HepG2 (cell line): ENCODE measurements around the gene ARAP3. TPM values are rescaled to one million over a fixed set of nuclear protein-coding genes. Genes with fewer than 3 reads are reported as not detected.

Source experiments
- CENPX ChIP-seq: sonication (generic); formaldehyde crosslinking; IDR thresholded peaks from 2 replicates; pipeline ENCODE4 v1.9.0; 2021; ENCODE audit warnings: mild to moderate bottlenecking, missing genetic modification reagents, moderate library complexity
- ETV5 ChIP-seq: IDR thresholded peaks from 2 replicates; pipeline ENCODE4 v1.6.1; 2018; ENCODE audit warnings: missing biosample characterization, missing genetic modification reagents, inconsistent platforms, borderline replicate concordance
- ETV6 ChIP-seq: sonication (generic); formaldehyde crosslinking; conservative IDR thresholded peaks from 2 replicates; pipeline ENCODE4 v1.4.0; 2020; ENCODE audit warnings: missing genetic modification reagents
- GABPA ChIP-seq, 2 experiments: IDR thresholded peaks; 2 replicates each; pipeline ENCODE4 v1.6.1; 2011 to 2016; ENCODE audit warnings: low read depth in 2 of 2, low read length in 1 of 2, missing biosample characterization in 1 of 2, missing genetic modification characterization in 1 of 2
- GPN1 ChIP-seq: sonication (generic); formaldehyde crosslinking; IDR thresholded peaks from 2 replicates; pipeline ENCODE4 v1.5.1; 2020; ENCODE audit warnings: missing genetic modification reagents, borderline replicate concordance
- KMT2B ChIP-seq: IDR thresholded peaks from 2 replicates; pipeline ENCODE4 v1.6.1; 2016; ENCODE audit warnings: missing genetic modification reagents, missing compliant biosample characterization
- MAFF ChIP-seq: IDR thresholded peaks from 2 replicates; pipeline ENCODE4 v1.6.1; 2011; ENCODE audit warnings: low read depth, low read length, improper control_type of control experiment
- PHF8 ChIP-seq: sonication (generic); formaldehyde crosslinking; IDR thresholded peaks from 2 replicates; pipeline ENCODE4 v1.5.0; 2020; ENCODE audit warnings: missing genetic modification reagents
- SMAD3 ChIP-seq: sonication (generic); formaldehyde crosslinking; IDR thresholded peaks from 2 replicates; pipeline ENCODE4 v1.4.0; 2020; ENCODE audit warnings: missing genetic modification reagents
- SMARCC2 ChIP-seq: fragments of 450-650 bp; IDR thresholded peaks from 2 replicates; pipeline ENCODE4 v1.6.1; 2017; ENCODE audit warnings: antibody characterized with exemption, mild to moderate bottlenecking
- TOPORS ChIP-seq: sonication (generic); formaldehyde crosslinking; IDR thresholded peaks from 2 replicates; pipeline ENCODE4 v1.8.0; 2023; ENCODE audit warnings: mild to moderate bottlenecking, missing genetic modification reagents
- ZBTB3 ChIP-seq: sonication (generic); formaldehyde crosslinking; IDR thresholded peaks from 2 replicates; pipeline ENCODE4 v1.4.0; 2020; ENCODE audit warnings: low read depth, mild to moderate bottlenecking, moderate library complexity, missing genetic modification reagents, borderline replicate concordance
- ZIK1 ChIP-seq: sonication (generic); formaldehyde crosslinking; IDR thresholded peaks from 2 replicates; pipeline ENCODE4 v1.5.0; 2020; ENCODE audit warnings: mild to moderate bottlenecking, low read depth, missing genetic modification reagents, borderline replicate concordance
- ZNF235 ChIP-seq: sonication (generic); formaldehyde crosslinking; IDR thresholded peaks from 2 replicates; pipeline ENCODE4 v1.8.1; 2023; ENCODE audit warnings: mild to moderate bottlenecking, missing genetic modification reagents, borderline replicate concordance
- ZNF264 ChIP-seq: sonication (generic); formaldehyde crosslinking; IDR thresholded peaks from 2 replicates; pipeline ENCODE4 v1.4.0; 2020; ENCODE audit warnings: missing genetic modification reagents
- ZNF567 ChIP-seq: sonication (generic); formaldehyde crosslinking; IDR thresholded peaks from 2 replicates; pipeline ENCODE4 v1.8.1; 2023; ENCODE audit warnings: mild to moderate bottlenecking, missing genetic modification reagents, borderline replicate concordance
- ZNF644 ChIP-seq: IDR thresholded peaks from 2 replicates; pipeline ENCODE4 v1.6.1; 2016; ENCODE audit warnings: low read depth
- ZNF841 ChIP-seq: sonication (generic); formaldehyde crosslinking; IDR thresholded peaks from 2 replicates; pipeline ENCODE4 v1.8.1; 2023; ENCODE audit warnings: missing genetic modification reagents, borderline replicate concordance
- ZNF891 ChIP-seq: sonication (generic); formaldehyde crosslinking; IDR thresholded peaks from 2 replicates; pipeline ENCODE4 v1.5.0; 2020; ENCODE audit warnings: mild to moderate bottlenecking, missing genetic modification reagents
- ZSCAN29 ChIP-seq: sonication (generic); formaldehyde crosslinking; conservative IDR thresholded peaks from 2 replicates; pipeline ENCODE4 v1.4.0; 2020; ENCODE audit warnings: mild to moderate bottlenecking, missing genetic modification reagents
- polyA plus RNA-seq, 8 experiments: library from polyadenylated mRNA; depleted of rRNA in 3 of 8; stranded (reverse) in 7 of 8; unstranded in 1 of 8; fragments of >200 nt; fragmentation: Illumina TruSeq in 4 of 8; extraction: Trizol in 4 of 8; gene quantifications; 2 replicates each; pipeline versions ENCODE4 v1.2.1 to v1.2.3, GENCODE V29; 2011 to 2016; ENCODE audit warnings: low read depth in 4 of 8, missing spikeins in 1 of 8, mixed read lengths in 1 of 8; ENCODE audit not compliant: insufficient read depth in 1 of 8
- total RNA-seq, 5 experiments: library from RNA; depleted of rRNA; stranded (reverse); fragments of >200 nt; fragmentation: Illumina TruSeq; extraction: Trizol; gene quantifications; 2 replicates each; pipeline ENCODE4 v1.2.3, GENCODE V29; 2016; ENCODE audit warnings: low read depth in 1 of 5
- TF ChIP-seq, protein P1 (sequence below): sonication (generic); formaldehyde crosslinking; IDR thresholded peaks from 2 replicates; pipeline ENCODE4 v1.8.0; 2022; ENCODE audit warnings: missing genetic modification reagents, mild to moderate bottlenecking, inconsistent platforms, borderline replicate concordance
- TF ChIP-seq, protein P2 (sequence below): conservative IDR thresholded peaks from 2 replicates; pipeline ENCODE4 v1.6.1; 2018; ENCODE audit warnings: missing genetic modification reagents
- TF ChIP-seq, protein P3 (sequence below): sonication (generic); formaldehyde crosslinking; IDR thresholded peaks from 2 replicates; pipeline ENCODE4 v1.8.1; 2023; ENCODE audit warnings: mild to moderate bottlenecking, missing genetic modification reagents
- TF ChIP-seq, protein P4 (sequence below): sonication (generic); formaldehyde crosslinking; conservative IDR thresholded peaks from 2 replicates; pipeline ENCODE4 v1.8.1; 2023; ENCODE audit warnings: missing genetic modification reagents
- TF ChIP-seq, protein P5 (sequence below): IDR thresholded peaks from 2 replicates; pipeline ENCODE4 v1.6.1; 2018; ENCODE audit warnings: missing genetic modification reagents

The ARAP3 gene
- total and polyA plus RNA-seq, 2 of the 13 experiments (the other 11 are each of a cell fraction or from before 2014, with no cell fraction given): 0.25 TPM; not detected in 1

DNA sequence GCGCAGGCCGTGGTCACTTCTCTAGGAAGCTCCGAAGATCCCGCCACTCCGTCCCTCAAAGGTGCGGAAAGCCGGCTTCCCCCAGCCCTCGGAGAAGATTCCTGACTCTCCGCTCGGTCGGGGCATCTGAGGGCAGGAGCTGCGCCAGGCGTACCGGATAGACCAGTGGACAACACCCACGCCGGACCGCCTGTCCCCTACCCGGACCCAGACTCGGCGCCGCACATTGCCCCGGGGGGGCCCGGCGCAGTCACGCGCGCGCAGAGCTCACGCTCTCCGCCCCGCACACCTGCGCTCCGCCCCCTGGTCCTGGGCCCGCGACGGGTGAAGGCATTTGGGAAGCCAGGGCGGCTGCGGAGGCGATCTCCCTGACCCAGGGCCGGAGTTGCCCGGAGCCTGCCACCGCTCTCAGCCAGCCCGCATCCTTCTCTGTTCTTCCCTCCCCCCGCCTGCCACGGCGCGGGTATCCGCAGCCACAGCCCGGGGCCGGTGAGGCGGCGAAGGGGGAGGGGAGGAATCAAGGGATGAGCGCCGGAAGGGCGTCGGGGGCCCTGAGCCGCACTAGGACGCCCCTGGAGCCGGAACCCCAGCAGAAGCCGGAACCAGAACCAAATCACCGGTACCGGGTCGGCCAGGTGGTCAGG is 44.8 kb downstream of the ARAP3 start (continued):
- TF ChIP-seq, protein P1, sequence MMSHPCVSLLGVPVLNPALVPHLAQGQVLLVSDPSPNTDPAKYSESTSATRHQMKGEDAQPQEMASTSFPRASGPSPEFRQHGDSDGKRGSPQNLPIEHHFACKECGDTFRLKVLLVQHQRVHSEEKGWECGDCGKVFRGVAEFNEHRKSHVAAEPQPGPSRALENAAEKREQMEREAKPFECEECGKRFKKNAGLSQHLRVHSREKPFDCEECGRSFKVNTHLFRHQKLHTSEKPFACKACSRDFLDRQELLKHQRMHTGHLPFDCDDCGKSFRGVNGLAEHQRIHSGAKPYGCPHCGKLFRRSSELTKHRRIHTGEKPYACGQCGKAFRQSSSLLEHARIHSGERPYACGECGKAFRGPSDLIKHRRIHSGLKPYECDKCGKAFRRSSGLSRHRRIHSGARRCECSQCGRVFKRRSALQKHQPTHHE (CRISPR knock-in tag): no peak
- no peak for TF ChIP-seq ZIK1 (CRISPR knock-in tag)
- TF ChIP-seq ZNF235 (CRISPR knock-in tag): peak; percentile 67; the same call in 1 of the 2 replicates
- no peak for TF ChIP-seq ZNF644 (CRISPR knock-in tag)
- peak; percentile 76 for TF ChIP-seq ZNF891 (CRISPR knock-in tag)
- TF ChIP-seq ETV5 (CRISPR knock-in tag): peak; percentile 45; the same call in 1 of the 2 replicates
- no peak for TF ChIP-seq GPN1
- 0 out of 2 replicates have a peak, but pooled peaks have one; percentile 14 for TF ChIP-seq ETV6 (CRISPR knock-in tag)
- TF ChIP-seq MAFF: no peak
- TF ChIP-seq, protein P2, sequence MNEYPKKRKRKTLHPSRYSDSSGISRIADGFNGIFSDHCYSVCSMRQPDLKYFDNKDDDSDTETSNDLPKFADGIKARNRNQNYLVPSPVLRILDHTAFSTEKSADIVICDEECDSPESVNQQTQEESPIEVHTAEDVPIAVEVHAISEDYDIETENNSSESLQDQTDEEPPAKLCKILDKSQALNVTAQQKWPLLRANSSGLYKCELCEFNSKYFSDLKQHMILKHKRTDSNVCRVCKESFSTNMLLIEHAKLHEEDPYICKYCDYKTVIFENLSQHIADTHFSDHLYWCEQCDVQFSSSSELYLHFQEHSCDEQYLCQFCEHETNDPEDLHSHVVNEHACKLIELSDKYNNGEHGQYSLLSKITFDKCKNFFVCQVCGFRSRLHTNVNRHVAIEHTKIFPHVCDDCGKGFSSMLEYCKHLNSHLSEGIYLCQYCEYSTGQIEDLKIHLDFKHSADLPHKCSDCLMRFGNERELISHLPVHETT (CRISPR knock-in tag): no peak
- TF ChIP-seq ZSCAN29: 0 out of 2 replicates have a peak, but pooled peaks have one; percentile 27
- TF ChIP-seq TOPORS: peak; percentile 61; the same call in 1 of the 2 replicates
- TF ChIP-seq GABPA (IDR thresholded peaks at IDR 0.05; ENCODE audit: low read depth, low read length): no peak
- no peak for TF ChIP-seq GABPA (CRISPR knock-in tag; IDR thresholded peaks at IDR 0.05; ENCODE audit: low read depth)
- TF ChIP-seq, protein P3, sequence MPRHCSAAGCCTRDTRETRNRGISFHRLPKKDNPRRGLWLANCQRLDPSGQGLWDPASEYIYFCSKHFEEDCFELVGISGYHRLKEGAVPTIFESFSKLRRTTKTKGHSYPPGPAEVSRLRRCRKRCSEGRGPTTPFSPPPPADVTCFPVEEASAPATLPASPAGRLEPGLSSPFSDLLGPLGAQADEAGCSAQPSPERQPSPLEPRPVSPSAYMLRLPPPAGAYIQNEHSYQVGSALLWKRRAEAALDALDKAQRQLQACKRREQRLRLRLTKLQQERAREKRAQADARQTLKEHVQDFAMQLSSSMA: 0 out of 2 replicates have a peak, but pooled peaks have one; percentile 45
- TF ChIP-seq KMT2B (CRISPR knock-in tag): 0 out of 2 replicates have a peak, but pooled peaks have one; percentile 25
- peak; percentile 78 for TF ChIP-seq PHF8 (CRISPR knock-in tag)
- no peak for TF ChIP-seq ZNF264
- TF ChIP-seq, protein P4, sequence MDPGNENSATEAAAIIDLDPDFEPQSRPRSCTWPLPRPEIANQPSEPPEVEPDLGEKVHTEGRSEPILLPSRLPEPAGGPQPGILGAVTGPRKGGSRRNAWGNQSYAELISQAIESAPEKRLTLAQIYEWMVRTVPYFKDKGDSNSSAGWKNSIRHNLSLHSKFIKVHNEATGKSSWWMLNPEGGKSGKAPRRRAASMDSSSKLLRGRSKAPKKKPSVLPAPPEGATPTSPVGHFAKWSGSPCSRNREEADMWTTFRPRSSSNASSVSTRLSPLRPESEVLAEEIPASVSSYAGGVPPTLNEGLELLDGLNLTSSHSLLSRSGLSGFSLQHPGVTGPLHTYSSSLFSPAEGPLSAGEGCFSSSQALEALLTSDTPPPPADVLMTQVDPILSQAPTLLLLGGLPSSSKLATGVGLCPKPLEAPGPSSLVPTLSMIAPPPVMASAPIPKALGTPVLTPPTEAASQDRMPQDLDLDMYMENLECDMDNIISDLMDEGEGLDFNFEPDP (CRISPR knock-in tag): no peak
- TF ChIP-seq SMAD3 (CRISPR knock-in tag): no peak
- no peak for TF ChIP-seq ZNF567 (CRISPR knock-in tag)
- TF ChIP-seq, protein P5, sequence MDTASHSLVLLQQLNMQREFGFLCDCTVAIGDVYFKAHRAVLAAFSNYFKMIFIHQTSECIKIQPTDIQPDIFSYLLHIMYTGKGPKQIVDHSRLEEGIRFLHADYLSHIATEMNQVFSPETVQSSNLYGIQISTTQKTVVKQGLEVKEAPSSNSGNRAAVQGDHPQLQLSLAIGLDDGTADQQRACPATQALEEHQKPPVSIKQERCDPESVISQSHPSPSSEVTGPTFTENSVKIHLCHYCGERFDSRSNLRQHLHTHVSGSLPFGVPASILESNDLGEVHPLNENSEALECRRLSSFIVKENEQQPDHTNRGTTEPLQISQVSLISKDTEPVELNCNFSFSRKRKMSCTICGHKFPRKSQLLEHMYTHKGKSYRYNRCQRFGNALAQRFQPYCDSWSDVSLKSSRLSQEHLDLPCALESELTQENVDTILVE (CRISPR knock-in tag): no peak
- TF ChIP-seq SMARCC2: no peak
- 0 out of 2 replicates have a peak, but pooled peaks have one; percentile 45 for TF ChIP-seq ZBTB3 (CRISPR knock-in tag)
- TF ChIP-seq ZNF841 (CRISPR knock-in tag): no peak
- no peak for TF ChIP-seq CENPX (CRISPR knock-in tag)
